ENCODE results near the gene SH2D3A.
"Not testable (repeated sequence)": the region's sequence is repeated elsewhere in the genome, so short reads cannot be mapped to it uniquely, and the experiment has no call there.

SH2D3A gene

GRCh38 chr19:6710273-6711077 lies 56.8 kb downstream of the SH2D3A start:
- Histone ChIP-seq H4K20me1 (ENCODE audit: insufficient read depth) (no peaks in the 10 kb centered on the region), H3K4me3 (IDR thresholded peaks at IDR 0.05; ENCODE audit: insufficient read depth, low read depth, low read length) (no peak overlapping the region), H3K79me2 (ENCODE audit: insufficient read depth, low read depth) (no peaks in the 10 kb centered on the region), H3K4me2 (no peak overlapping the region), H2AFZ (ENCODE audit: low read depth) (no peak overlapping the region), H3K9ac (no peak overlapping the region), H3K36me3 (ENCODE audit: insufficient read depth) (no peaks in the 10 kb centered on the region), H3K27me3 (ENCODE audit: insufficient read depth, low read depth) (peaks cover 42% of the 10 kb centered on the region), H3K27ac (no peak overlapping the region), H3K4me1 (ENCODE audit: low read depth, poor library complexity, severe bottlenecking) (no peaks in the 10 kb centered on the region)
- TF ChIP-seq, protein P1, sequence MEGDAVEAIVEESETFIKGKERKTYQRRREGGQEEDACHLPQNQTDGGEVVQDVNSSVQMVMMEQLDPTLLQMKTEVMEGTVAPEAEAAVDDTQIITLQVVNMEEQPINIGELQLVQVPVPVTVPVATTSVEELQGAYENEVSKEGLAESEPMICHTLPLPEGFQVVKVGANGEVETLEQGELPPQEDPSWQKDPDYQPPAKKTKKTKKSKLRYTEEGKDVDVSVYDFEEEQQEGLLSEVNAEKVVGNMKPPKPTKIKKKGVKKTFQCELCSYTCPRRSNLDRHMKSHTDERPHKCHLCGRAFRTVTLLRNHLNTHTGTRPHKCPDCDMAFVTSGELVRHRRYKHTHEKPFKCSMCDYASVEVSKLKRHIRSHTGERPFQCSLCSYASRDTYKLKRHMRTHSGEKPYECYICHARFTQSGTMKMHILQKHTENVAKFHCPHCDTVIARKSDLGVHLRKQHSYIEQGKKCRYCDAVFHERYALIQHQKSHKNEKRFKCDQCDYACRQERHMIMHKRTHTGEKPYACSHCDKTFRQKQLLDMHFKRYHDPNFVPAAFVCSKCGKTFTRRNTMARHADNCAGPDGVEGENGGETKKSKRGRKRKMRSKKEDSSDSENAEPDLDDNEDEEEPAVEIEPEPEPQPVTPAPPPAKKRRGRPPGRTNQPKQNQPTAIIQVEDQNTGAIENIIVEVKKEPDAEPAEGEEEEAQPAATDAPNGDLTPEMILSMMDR (conservative IDR thresholded peaks at IDR 0.05; ENCODE audit: low read depth, low read length) = no peak

GRCh38 chr19:6709549-6709948 lies 57.7 kb downstream of the SH2D3A start:
- Histone ChIP-seq H3K4me3 (IDR thresholded peaks at IDR 0.05; ENCODE audit: insufficient read depth, low read depth, low read length) (no peak overlapping the region), H4K20me1 (ENCODE audit: insufficient read depth) (no peaks in the 10 kb centered on the region), H3K79me2 (ENCODE audit: insufficient read depth, low read depth) (no peaks in the 10 kb centered on the region), H3K4me1 (ENCODE audit: low read depth, poor library complexity, severe bottlenecking) (no peaks in the 10 kb centered on the region), H3K27me3 (ENCODE audit: insufficient read depth, low read depth) (peaks cover 38% of the 10 kb centered on the region), H3K4me2 (no peak overlapping the region), H3K9ac (no peak overlapping the region), H3K36me3 (ENCODE audit: insufficient read depth) (no peaks in the 10 kb centered on the region), H3K27ac (no peak overlapping the region), H2AFZ (ENCODE audit: low read depth) (no peak overlapping the region)
- TF ChIP-seq, protein P1 (conservative IDR thresholded peaks at IDR 0.05; ENCODE audit: low read depth, low read length) = no peak

GRCh38 chr19:6708913-6709312 lies 58.3 kb downstream of the SH2D3A start:
- not testable (repeated sequence) for H3K79me2 ChIP-seq (ENCODE audit: insufficient read depth, low read depth); H4K20me1 ChIP-seq (ENCODE audit: insufficient read depth); H3K36me3 ChIP-seq (ENCODE audit: insufficient read depth); H3K4me3 ChIP-seq (IDR thresholded peaks at IDR 0.05; ENCODE audit: insufficient read depth, low read depth, low read length); H3K9ac ChIP-seq; H2AFZ ChIP-seq (ENCODE audit: low read depth); H3K4me1 ChIP-seq (ENCODE audit: low read depth, poor library complexity, severe bottlenecking); H3K4me2 ChIP-seq; H3K27ac ChIP-seq
- peaks cover 38% of the 10 kb centered on the region for H3K27me3 ChIP-seq (ENCODE audit: insufficient read depth, low read depth)

DNA sequence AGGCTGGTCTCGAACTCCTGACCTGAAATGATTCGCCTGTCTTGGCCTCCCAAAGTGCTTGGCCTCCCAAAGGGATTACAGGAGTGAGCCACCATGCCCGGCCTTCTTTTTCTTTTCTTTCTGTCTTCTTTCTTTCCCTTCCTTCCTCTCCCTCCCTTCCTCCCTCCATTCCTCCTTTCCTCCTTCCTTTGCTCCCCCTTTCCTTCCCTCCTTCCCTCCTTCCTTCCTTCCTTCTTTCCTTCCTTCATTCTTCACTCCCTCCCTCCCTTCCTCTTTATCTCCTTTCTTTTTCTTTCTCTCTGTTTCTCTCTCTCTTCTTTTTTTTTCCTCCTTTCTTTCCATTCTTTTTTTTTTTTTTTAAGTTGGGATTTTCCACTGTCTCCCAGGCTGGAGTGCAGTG lies 58.9 kb downstream of the SH2D3A start:
- Histone ChIP-seq H3K4me1 (ENCODE audit: low read depth, poor library complexity, severe bottlenecking) (no peaks in the 10 kb centered on the region), H3K79me2 (ENCODE audit: insufficient read depth, low read depth) (no peaks in the 10 kb centered on the region), H3K9ac (no peak overlapping the region), H3K36me3 (ENCODE audit: insufficient read depth) (no peaks in the 10 kb centered on the region), H2AFZ (ENCODE audit: low read depth) (no peak overlapping the region), H3K4me3 (IDR thresholded peaks at IDR 0.05; ENCODE audit: insufficient read depth, low read depth, low read length) (no peak overlapping the region), H3K27ac (no peak overlapping the region), H4K20me1 (ENCODE audit: insufficient read depth) (no peaks in the 10 kb centered on the region), H3K4me2 (no peak overlapping the region), H3K27me3 (ENCODE audit: insufficient read depth, low read depth) (peaks cover 38% of the 10 kb centered on the region)
- TF ChIP-seq, protein P1 (conservative IDR thresholded peaks at IDR 0.05; ENCODE audit: low read depth, low read length) = no peak

- Histone ChIP-seq H3K79me2 (ENCODE audit: insufficient read depth, low read depth) (no peaks in the 10 kb centered on the region), H3K4me1 (ENCODE audit: low read depth, poor library complexity, severe bottlenecking) (no peaks in the 10 kb centered on the region), H3K4me3 (IDR thresholded peaks at IDR 0.05; ENCODE audit: insufficient read depth, low read depth, low read length) (no peak overlapping the region), H4K20me1 (ENCODE audit: insufficient read depth) (no peaks in the 10 kb centered on the region), H3K9ac (no peak overlapping the region), H3K36me3 (ENCODE audit: insufficient read depth) (no peaks in the 10 kb centered on the region), H3K27me3 (ENCODE audit: insufficient read depth, low read depth) (peaks cover 38% of the 10 kb centered on the region), H2AFZ (ENCODE audit: low read depth) (no peak overlapping the region), H3K27ac (no peak overlapping the region), H3K4me2 (no peak overlapping the region)
- TF ChIP-seq, protein P1 (conservative IDR thresholded peaks at IDR 0.05; ENCODE audit: low read depth, low read length) = no peak
Observed at GRCh38 chr19:6707658-6708018, 59.6 kb downstream of the SH2D3A start.
